GM23248 (cell line): ENCODE results near the gene BRD7. TPM values are rescaled to one million over a fixed set of nuclear protein-coding genes. Genes with fewer than 3 reads are reported as not detected.

ENCODE experiments used
- DNase-seq: peaks from one replicate; pipeline ENCODE4 v3.0.0-alpha.2; 2015
- H2AFZ ChIP-seq: fragments of 200-600 bp; sonication (generic); 2 replicates; pipeline ENCODE4 v1.6.1; 2016; ENCODE audit warnings: antibody characterized with exemption
- H3F3A ChIP-seq: fragments of 200-600 bp; sonication (generic); 2 replicates; pipeline ENCODE4 v1.6.1; 2016; ENCODE audit warnings: mild to moderate bottlenecking, antibody characterized with exemption, mixed run types; ENCODE audit not compliant: insufficient read depth
- H3K27ac ChIP-seq: fragments of 200-600 bp; sonication (generic); 2 replicates; pipeline ENCODE4 v1.5.1; 2016; ENCODE audit warnings: mild to moderate bottlenecking
- H3K27me3 ChIP-seq: fragments of 200-600 bp; sonication (generic); replicated peaks from 2 replicates; pipeline ENCODE4 v1.6.1; 2016; ENCODE audit warnings: mild to moderate bottlenecking; ENCODE audit not compliant: insufficient read depth
- H3K36me3 ChIP-seq: fragments of 200-600 bp; sonication (generic); 2 replicates; pipeline ENCODE4 v1.6.1; 2016; ENCODE audit warnings: low read depth, mild to moderate bottlenecking
- H3K4me1 ChIP-seq: fragments of 200-600 bp; sonication (generic); 2 replicates; pipeline ENCODE4 v1.6.1; 2016; ENCODE audit warnings: mild to moderate bottlenecking; ENCODE audit not compliant: insufficient read depth
- H3K4me2 ChIP-seq: fragments of 200-600 bp; sonication (generic); one replicate; pipeline ENCODE4 v1.6.1; 2016; ENCODE audit warnings: mild to moderate bottlenecking; ENCODE audit not compliant: unreplicated experiment
- H3K4me3 ChIP-seq: fragments of 200-600 bp; sonication (generic); 2 replicates; pipeline ENCODE4 v1.5.1; 2016; ENCODE audit warnings: mild to moderate bottlenecking
- H3K79me2 ChIP-seq: fragments of 200-600 bp; sonication (generic); 2 replicates; pipeline ENCODE4 v1.6.1; 2016; ENCODE audit warnings: mild to moderate bottlenecking; ENCODE audit not compliant: insufficient read depth
- H3K9ac ChIP-seq: fragments of 200-600 bp; sonication (generic); 2 replicates; pipeline ENCODE4 v1.6.1; 2016; ENCODE audit warnings: mild to moderate bottlenecking
- H3K9me2 ChIP-seq: fragments of 200-600 bp; sonication (generic); 2 replicates; pipeline ENCODE4 v1.6.1; 2016; ENCODE audit warnings: mixed run types, mild to moderate bottlenecking, moderate library complexity; ENCODE audit not compliant: insufficient read depth
- H3K9me3 ChIP-seq: fragments of 200-600 bp; sonication (generic); one replicate; pipeline ENCODE4 v1.6.1; 2017; ENCODE audit warnings: low read depth
- H4K20me1 ChIP-seq: fragments of 200-600 bp; sonication (generic); 2 replicates; pipeline ENCODE4 v1.6.0; 2016; ENCODE audit not compliant: insufficient read depth
- EZH2 ChIP-seq: fragments of 200-600 bp; sonication (generic); IDR thresholded peaks from 2 replicates; pipeline ENCODE4 v1.6.1; 2018; ENCODE audit warnings: antibody characterized with exemption, mild to moderate bottlenecking; ENCODE audit not compliant: insufficient read depth, poor library complexity, severe bottlenecking
- EZH2phosphoT487 ChIP-seq: fragments of 200-600 bp; sonication (generic); IDR thresholded peaks from 2 replicates; pipeline ENCODE4 v1.6.1; 2018; ENCODE audit warnings: antibody characterized with exemption, moderate library complexity, mild to moderate bottlenecking, low read depth; ENCODE audit not compliant: insufficient read depth
- WGBS, 2 experiments: methylation state at CpG; one replicate each; pipeline ENCODE4 v1.1.6; 2015 to 2017; ENCODE audit warnings: low lambda C conversion rate in 2 of 2, low coverage in 1 of 2; ENCODE audit errors: missing lambda C conversion rate in 2 of 2; 5-methylcytosine and 5-hydroxymethylcytosine counted together
- in situ Hi-C: fragments of 300-500 bp; cut with MboI; formaldehyde crosslinking; loops from 2 replicates; pipeline ENCODE4 v1.15.0; 2020
- polyA plus RNA-seq: library from polyadenylated mRNA; unstranded; fragments of >200 nt; fragmentation: Nextera tagmentation; extraction: Ambion mirVana; gene quantifications from 2 replicates; pipeline ENCODE4 v1.2.1, GENCODE V29; 2016
- total RNA-seq: library from RNA; depleted of rRNA; stranded (reverse); fragments of >200 nt; shearing (Covaris generic); gene quantifications from 2 replicates; pipeline ENCODE4 v1.2.3, GENCODE V29; 2014

BRD7 gene
- total and polyA plus RNA-seq, 2 experiments from 2014 or later: 20.3 to 35.8 TPM

DNA sequence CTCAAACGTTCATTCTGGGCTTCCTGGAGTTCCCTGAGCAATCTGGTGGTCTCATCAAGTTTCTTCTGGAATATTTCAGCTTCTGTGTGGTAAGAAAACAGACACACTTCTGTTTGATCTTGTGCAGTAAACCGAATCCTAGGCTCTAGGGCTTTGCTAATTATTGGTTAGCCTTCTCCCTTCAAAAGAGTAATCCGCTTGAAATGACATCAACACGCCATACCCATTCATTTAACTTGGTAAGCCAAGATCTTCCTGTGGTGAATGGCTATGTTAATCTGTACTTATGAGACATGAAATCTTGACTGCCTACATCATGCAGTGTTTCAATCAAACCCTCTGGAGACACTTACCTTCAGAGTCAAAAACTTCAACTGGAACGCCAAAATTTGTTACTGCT, 48.5 kb downstream of the BRD7 start:
- Histone ChIP-seq H3K4me1 (peaks cover 8% of the 10 kb centered on the region), H3K9me2 (no peaks in the 10 kb centered on the region), H3K9me3 (no peaks in the 10 kb centered on the region), H3K36me3 (peaks cover 72% of the 10 kb centered on the region), H3K9ac (no peak overlapping the region), H2AFZ (no peak overlapping the region), H3K4me3 (no peak overlapping the region), H3K79me2 (peaks cover 6% of the 10 kb centered on the region; the same call in 1 of the 2 replicates), H3K27ac (no peak overlapping the region), H4K20me1 (no peaks in the 10 kb centered on the region), H3F3A (peaks cover 37% of the 10 kb centered on the region), H3K4me2 (no peak overlapping the region), H3K27me3 (no peaks in the 10 kb centered on the region)
- TF ChIP-seq EZH2 (no peak), EZH2phosphoT487 (no peak)
- in situ Hi-C loops: no loop called here
- WGBS, 2 experiments: 87 to 91% methylated on average over 5 of the region's 5 CpGs
- DNase-seq: no peak

DNA sequence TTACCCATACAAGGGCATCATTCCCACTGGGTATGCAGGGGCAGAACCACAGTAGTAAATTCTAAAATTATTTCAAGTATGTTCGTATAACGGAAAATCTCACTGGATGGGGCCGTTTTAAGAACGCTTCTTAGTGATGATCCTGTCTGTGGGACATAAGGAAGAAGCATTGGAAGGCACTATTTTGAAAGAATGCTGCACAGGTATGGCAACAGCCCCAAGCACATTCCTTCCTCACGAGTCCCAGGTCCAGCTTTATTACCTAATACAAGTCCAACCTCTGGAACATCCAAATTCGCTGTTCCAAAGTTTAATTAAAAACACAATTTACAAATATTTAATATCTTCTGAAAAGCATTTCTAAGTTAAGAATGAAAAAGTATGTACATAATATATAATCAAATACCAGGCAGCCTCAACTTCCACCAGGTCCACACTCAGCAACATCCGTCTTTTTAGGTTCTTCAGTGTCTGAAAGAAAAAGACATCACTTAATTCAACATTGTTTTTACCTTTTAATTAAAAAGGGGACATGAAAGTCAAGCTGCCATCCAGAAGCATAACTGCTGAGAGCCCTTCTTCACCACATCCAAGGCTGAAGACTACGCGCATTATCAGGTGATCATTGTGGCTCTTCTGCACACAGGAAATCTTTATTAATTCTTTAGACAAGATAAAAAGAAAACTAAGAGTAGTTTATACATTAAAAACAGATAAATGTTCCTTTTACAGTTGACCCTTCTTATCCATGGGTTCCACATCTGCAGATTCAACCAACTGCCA, 49.8 kb downstream of the BRD7 start:
- peaks cover 80% of the 10 kb centered on the region for H3K36me3 ChIP-seq
- in situ Hi-C loops: no loop called here
- H3K79me2 ChIP-seq: peaks cover 6% of the 10 kb centered on the region; the same call in 1 of the 2 replicates
- no peak overlapping the region for H2AFZ ChIP-seq
- H3F3A ChIP-seq: peaks cover 43% of the 10 kb centered on the region
- no peak overlapping the region for H3K4me2 ChIP-seq
- peaks cover 15% of the 10 kb centered on the region for H3K4me1 ChIP-seq
- no peaks in the 10 kb centered on the region for H4K20me1 ChIP-seq
- TF ChIP-seq EZH2phosphoT487 (no peak), EZH2 (no peak)
- no peaks in the 10 kb centered on the region for H3K9me3 ChIP-seq
- no peak overlapping the region for H3K4me3 ChIP-seq
- H3K27ac ChIP-seq: no peak overlapping the region
- no peak overlapping the region for H3K9ac ChIP-seq
- 71 to 77% methylated on average over 9 of the region's 9 CpGs for WGBS, 2 experiments
- H3K9me2 ChIP-seq: no peaks in the 10 kb centered on the region
- H3K27me3 ChIP-seq: no peaks in the 10 kb centered on the region
- no peak for DNase-seq

DNA sequence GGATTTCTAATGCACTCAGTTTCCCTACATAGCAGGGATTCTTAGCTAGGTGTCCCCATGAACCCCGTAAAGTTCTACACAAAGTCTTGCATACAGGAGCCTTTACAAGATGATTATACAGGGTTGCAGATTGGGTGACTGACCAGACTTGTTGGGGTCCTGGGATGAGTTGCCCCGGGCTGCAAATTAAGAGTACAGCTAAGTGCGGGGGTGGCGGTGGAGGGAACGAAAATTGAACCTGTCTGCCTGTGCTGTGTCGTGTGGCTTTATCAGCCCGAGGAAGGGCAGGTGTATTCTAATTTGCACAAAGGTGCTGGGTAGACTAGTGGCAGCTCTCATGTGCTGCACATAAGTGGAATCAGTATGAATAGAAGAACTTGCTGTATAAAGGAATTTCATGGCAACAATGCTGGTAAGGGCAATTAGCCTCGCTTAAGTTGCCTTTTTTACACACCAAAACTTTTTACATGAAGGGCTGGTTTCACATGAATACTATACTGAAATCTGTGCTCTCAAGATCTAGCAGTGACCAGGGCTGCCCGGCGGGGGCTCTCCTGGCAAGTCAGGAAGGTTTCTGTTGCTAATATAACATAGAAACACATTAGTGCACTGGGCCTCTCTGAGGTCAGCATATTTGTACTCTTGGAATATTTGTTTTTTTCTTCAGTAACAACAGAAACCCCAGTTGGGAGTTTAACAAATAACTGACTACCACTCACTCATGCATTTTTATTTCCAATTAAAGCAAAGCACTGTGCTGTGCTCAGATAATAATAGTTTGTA, 51.7 kb downstream of the BRD7 start:
- DNase-seq: peak; percentile 45
- Histone ChIP-seq H3K9me2 (no peaks in the 10 kb centered on the region), H3K36me3 (peaks cover 67% of the 10 kb centered on the region), H3K4me1 (peaks cover 20% of the 10 kb centered on the region), H3K79me2 (peaks cover 6% of the 10 kb centered on the region; the same call in 1 of the 2 replicates), H3K27me3 (no peaks in the 10 kb centered on the region), H3K9ac (no peak overlapping the region), H3K9me3 (no peaks in the 10 kb centered on the region), H3F3A (peaks cover 41% of the 10 kb centered on the region; the same call in 1 of the 2 replicates), H3K4me3 (no peak overlapping the region), H2AFZ (no peak overlapping the region), H4K20me1 (no peaks in the 10 kb centered on the region), H3K4me2 (no peak overlapping the region), H3K27ac (no peak overlapping the region)
- 77 to 79% methylated on average over 10 of the region's 10 CpGs for WGBS, 2 experiments
- in situ Hi-C loops: no loop called here
- TF ChIP-seq EZH2phosphoT487 (no peak), EZH2 (no peak)

DNA sequence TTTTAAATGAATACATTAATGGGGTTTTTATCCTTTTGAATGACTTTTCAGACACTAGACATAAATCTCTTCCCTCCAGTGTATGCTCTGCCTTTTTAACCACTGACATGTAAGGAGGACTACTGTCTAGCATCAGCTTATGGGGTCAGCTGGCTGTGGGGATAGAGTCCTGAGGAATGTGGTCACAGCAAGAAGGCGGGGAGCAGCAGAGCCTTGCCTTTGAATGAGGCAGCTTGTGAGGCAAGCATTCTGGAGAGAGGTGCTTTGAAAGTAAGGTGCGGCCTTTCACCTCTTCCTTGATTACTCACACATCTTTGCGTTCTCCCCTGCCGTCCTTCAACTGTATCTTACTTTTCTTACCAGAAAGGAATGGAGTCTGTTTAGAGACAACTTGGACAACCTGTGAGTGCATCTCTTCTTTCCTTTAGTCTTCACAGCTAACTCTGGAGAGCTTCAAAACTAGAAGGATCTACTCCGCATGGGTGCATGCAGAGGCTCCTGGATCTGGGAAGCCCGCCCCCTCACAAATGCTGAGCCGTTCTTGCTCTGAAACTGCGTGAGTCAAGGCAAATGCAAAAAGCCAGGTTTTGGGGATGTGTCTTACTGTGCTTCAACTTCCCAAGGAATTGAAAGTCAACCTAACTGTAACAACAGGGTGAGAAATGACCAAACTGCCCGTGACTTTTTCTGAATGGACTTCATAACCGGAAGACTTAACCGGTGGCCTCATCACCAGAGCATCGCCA, 52.5 kb downstream of the BRD7 start:
- Histone ChIP-seq H2AFZ (no peak overlapping the region), H4K20me1 (no peaks in the 10 kb centered on the region), H3K27me3 (no peaks in the 10 kb centered on the region), H3K27ac (peak overlapping the region; percentile 12; the same call in 1 of the 2 replicates), H3K9me3 (no peaks in the 10 kb centered on the region), H3F3A (peaks cover 37% of the 10 kb centered on the region; the same call in 1 of the 2 replicates), H3K9ac (peak overlapping the region; percentile 23; the same call in 1 of the 2 replicates), H3K4me3 (no peak overlapping the region), H3K4me2 (no peak overlapping the region), H3K79me2 (peaks cover 6% of the 10 kb centered on the region; the same call in 1 of the 2 replicates), H3K9me2 (no peaks in the 10 kb centered on the region), H3K4me1 (peaks cover 20% of the 10 kb centered on the region), H3K36me3 (peaks cover 61% of the 10 kb centered on the region)
- DNase-seq: no peak
- WGBS, 2 experiments: 83 to 86% methylated on average over 12 of the region's 12 CpGs
- no peak for TF ChIP-seq EZH2phosphoT487
- TF ChIP-seq EZH2: no peak
- in situ Hi-C loops: no loop called here
